Mesothelial cell of epicardium (in vitro differentiated cells): ENCODE data around the gene S100A12. TPM values are rescaled to one million over a fixed set of nuclear protein-coding genes. Genes with fewer than 3 reads are reported as not detected.
"Not testable (repeated sequence)": the region's sequence is repeated elsewhere in the genome, so short reads cannot be mapped to it uniquely, and the experiment has no call there.

Experiments used
- DNase-seq, 2 experiments: peaks; one replicate each; pipeline ENCODE4 v3.0.0; 2021; ENCODE audit warnings: low spot score in 2 of 2; ENCODE audit not compliant: unreplicated experiment in 2 of 2
- H3K27ac Mint-ChIP-seq: 2 replicates; pipeline ENCODE4 v1.8.0; 2021; ENCODE audit warnings: mixed read lengths
- H3K27me3 Mint-ChIP-seq: 2 replicates; pipeline ENCODE4 v1.8.0; 2021; ENCODE audit warnings: low read depth, mixed read lengths
- H3K36me3 Mint-ChIP-seq: 2 replicates; pipeline ENCODE4 v1.8.0; 2021; ENCODE audit warnings: mixed read lengths
- H3K4me1 Mint-ChIP-seq: 2 replicates; pipeline ENCODE4 v1.8.0; 2021; ENCODE audit warnings: mixed read lengths
- H3K4me3 Mint-ChIP-seq: 2 replicates; pipeline ENCODE4 v1.8.0; 2021; ENCODE audit warnings: mild to moderate bottlenecking, moderate library complexity, mixed read lengths
- H3K9me3 Mint-ChIP-seq: 2 replicates; pipeline ENCODE4 v1.8.0; 2021; ENCODE audit warnings: mixed read lengths
- CTCF ChIP-seq: fragments of 200-600 bp; sonication (generic); IDR thresholded peaks from one replicate; pipeline ENCODE4 v1.5.0; 2021; ENCODE audit warnings: antibody characterized with exemption; ENCODE audit not compliant: unreplicated experiment
- total RNA-seq: library from RNA; stranded (reverse); gene quantifications from 3 replicates; pipeline ENCODE4 v1.2.1, GENCODE V29; 2021

S100A12 gene
- total RNA-seq, 1 donor from 2014 or later = not detected

DNA sequence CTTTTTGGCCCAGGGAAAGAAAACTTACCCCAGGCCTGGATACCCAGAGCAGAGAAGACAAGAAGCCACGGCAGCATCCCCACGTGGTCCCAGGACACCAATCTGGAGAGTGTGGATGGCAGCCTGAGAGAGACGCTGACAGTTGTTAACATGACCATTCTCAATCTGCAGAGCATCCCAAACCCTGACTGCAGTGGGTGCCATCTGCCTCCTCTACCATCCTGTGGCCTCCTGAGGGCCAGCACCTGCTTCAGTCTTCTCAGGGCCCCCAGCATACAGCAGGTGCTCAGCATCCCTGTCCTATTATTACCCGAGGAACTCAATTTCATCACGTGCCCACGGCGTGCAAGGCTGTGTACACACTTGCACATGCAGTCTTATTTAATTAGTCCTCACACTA is 27.6 kb downstream of the S100A12 start:
- H3K27me3 Mint-ChIP-seq = peaks cover 59% of the 10 kb centered on the region
- H3K27ac Mint-ChIP-seq = no peak overlapping the region
- no peak overlapping the region for H3K4me3 Mint-ChIP-seq
- DNase-seq = no peak
- TF ChIP-seq CTCF = no peak
- H3K36me3 Mint-ChIP-seq = no peaks in the 10 kb centered on the region
- H3K9me3 Mint-ChIP-seq = no peaks in the 10 kb centered on the region
- peaks cover 21% of the 10 kb centered on the region for H3K4me1 Mint-ChIP-seq

GRCh38 chr1:153347049-153347448 is 28.4 kb downstream of the S100A12 start:
- H3K4me3 Mint-ChIP-seq, H3K36me3 Mint-ChIP-seq, DNase-seq, H3K9me3 Mint-ChIP-seq, H3K27ac Mint-ChIP-seq: not testable (repeated sequence)
- peaks cover 29% of the 10 kb centered on the region for H3K4me1 Mint-ChIP-seq
- peaks cover 59% of the 10 kb centered on the region for H3K27me3 Mint-ChIP-seq

GRCh38 chr1:153346077-153346723 is 29.2 kb downstream of the S100A12 start:
- no peak for DNase-seq
- no peak overlapping the region for H3K27ac Mint-ChIP-seq
- no peak overlapping the region for H3K4me3 Mint-ChIP-seq
- peaks cover 56% of the 10 kb centered on the region for H3K27me3 Mint-ChIP-seq
- no peaks in the 10 kb centered on the region for H3K36me3 Mint-ChIP-seq
- no peak for TF ChIP-seq CTCF
- H3K9me3 Mint-ChIP-seq = no peaks in the 10 kb centered on the region
- H3K4me1 Mint-ChIP-seq = peaks cover 30% of the 10 kb centered on the region

- H3K27ac Mint-ChIP-seq = no peak overlapping the region
- peaks cover 30% of the 10 kb centered on the region for H3K4me1 Mint-ChIP-seq
- DNase-seq = no peak
- no peaks in the 10 kb centered on the region for H3K36me3 Mint-ChIP-seq
- no peak for TF ChIP-seq CTCF
- H3K27me3 Mint-ChIP-seq = peaks cover 52% of the 10 kb centered on the region
- no peak overlapping the region for H3K4me3 Mint-ChIP-seq
- H3K9me3 Mint-ChIP-seq = no peaks in the 10 kb centered on the region
Measured at GRCh38 chr1:153345187-153346076, 30.0 kb downstream of the S100A12 start.

DNA sequence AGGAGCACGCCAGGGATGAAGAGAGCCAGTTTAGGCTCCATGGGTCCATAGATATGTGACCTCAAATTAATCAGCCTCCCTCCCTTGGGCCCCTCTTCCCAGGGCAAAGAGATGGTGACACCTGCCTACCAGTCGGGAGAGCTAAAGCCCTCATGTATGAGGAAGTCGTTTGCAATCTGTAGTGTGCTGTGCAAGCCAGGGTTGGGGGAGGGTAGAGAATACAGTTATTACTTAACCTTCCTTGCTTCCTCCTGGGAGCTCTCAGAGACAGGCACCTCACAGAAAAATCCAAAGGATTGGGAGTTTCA is 30.7 kb downstream of the S100A12 start:
- H3K36me3 Mint-ChIP-seq = no peaks in the 10 kb centered on the region
- H3K27me3 Mint-ChIP-seq = peaks cover 50% of the 10 kb centered on the region

More for the DNA sequence above, 30.7 kb downstream of the S100A12 start:
- no peak for TF ChIP-seq CTCF
- DNase-seq = no peak
- Mint-ChIP-seq H3K4me3 (no peak overlapping the region), H3K27ac (no peak overlapping the region), H3K4me1 (peaks cover 30% of the 10 kb centered on the region), H3K9me3 (no peaks in the 10 kb centered on the region)
